Activated gamma-delta T cell (primary cell): Measurements from ENCODE around the gene WHAMM.
"Not testable (repeated sequence)": the region's sequence is repeated elsewhere in the genome, so short reads cannot be mapped to it uniquely, and the experiment has no call there.

Experiments
- DNase-seq: peaks from one replicate; lab custom pipeline; 2025; lab: John Stamatoyannopoulos, UW
- total RNA-seq, 2 donors: gene quantifications; one replicate each; lab custom pipeline; 2026; lab: John Stamatoyannopoulos, UW

WHAMM gene
- total RNA-seq, result 63.1 to 64.6 reads per million in 2 donors

- DNase-seq, result peak; percentile 87
Observed at GRCh38 chr15:82809308-82810060, at the start of gene WHAMM. TSS of gene WHAMM (plus strand) at chr15:82809628. CDS start at chr15:82809727, 99 bp downstream.

- DNase-seq, result no peak
Observed at GRCh38 chr15:82763361-82764116, 45.9 kb upstream of the WHAMM start.

- no peak for DNase-seq
Observed at GRCh38 chr15:82764117-82764490, 45.3 kb upstream of the WHAMM start.

GRCh38 chr15:82764740-82765139 is 44.7 kb upstream of the WHAMM start:
- DNase-seq, result no peak

- not testable (repeated sequence) for DNase-seq
Observed at GRCh38 chr15:82766201-82766600, 43.2 kb upstream of the WHAMM start.

GRCh38 chr15:82767163-82767829 is 42.1 kb upstream of the WHAMM start:
- DNase-seq, result no peak

GRCh38 chr15:82768414-82769054 is 40.9 kb upstream of the WHAMM start:
- no peak for DNase-seq

GRCh38 chr15:82771789-82772607 is 37.4 kb upstream of the WHAMM start:
- no peak for DNase-seq

- DNase-seq, result no peak
Observed at GRCh38 chr15:82774496-82774895, 34.9 kb upstream of the WHAMM start.

- DNase-seq, result no peak
Observed at GRCh38 chr15:82778755-82779154, 30.7 kb upstream of the WHAMM start.

- no peak for DNase-seq
Observed at GRCh38 chr15:82781349-82781748, 28.1 kb upstream of the WHAMM start.

GRCh38 chr15:82788496-82788895 is 20.9 kb upstream of the WHAMM start:
- no peak for DNase-seq

- no peak for DNase-seq
Observed at GRCh38 chr15:82789491-82789890, 19.9 kb upstream of the WHAMM start.

- no peak for DNase-seq
Observed at GRCh38 chr15:82790321-82790720, 19.1 kb upstream of the WHAMM start.

GRCh38 chr15:82792068-82792467 is 17.4 kb upstream of the WHAMM start:
- DNase-seq, result no peak

GRCh38 chr15:82793737-82794136 is 15.7 kb upstream of the WHAMM start:
- no peak for DNase-seq

GRCh38 chr15:82798104-82798503 is 11.3 kb upstream of the WHAMM start:
- no peak for DNase-seq

GRCh38 chr15:82798531-82799166 is 10.8 kb upstream of the WHAMM start:
- DNase-seq, result no peak

- DNase-seq, result no peak
Observed at GRCh38 chr15:82799183-82799841, 10.1 kb upstream of the WHAMM start.

GRCh38 chr15:82802497-82802896 is 6.9 kb upstream of the WHAMM start:
- no peak for DNase-seq
